SK-N-SH treated with all-trans-retinoic acid at 6 μM for 48 hours (cell line): ENCODE measurements around the gene CCR7.

ENCODE experiments used
- ARNTL ChIP-seq: fragments of 450-650 bp; formaldehyde crosslinking; IDR thresholded peaks from 2 replicates; pipeline ENCODE4 v1.5.0; 2020; ENCODE audit warnings: low read depth, mild to moderate bottlenecking, moderate library complexity, borderline replicate concordance
- BACH2 ChIP-seq: fragments of 250-450 bp; sonication (Bioruptor Pico); IDR thresholded peaks from 2 replicates; pipeline ENCODE4 v1.9.0; 2021; ENCODE audit warnings: mild to moderate bottlenecking, borderline replicate concordance
- ESRRG ChIP-seq: fragments of 250-450 bp; sonication (Bioruptor Pico); IDR thresholded peaks from 2 replicates; pipeline ENCODE4 v1.6.1; 2021; ENCODE audit warnings: mild to moderate bottlenecking
- TCF4 ChIP-seq: fragments of 250-450 bp; sonication (Bioruptor Pico); IDR thresholded peaks from 2 replicates; pipeline ENCODE4 v1.8.0; 2021; ENCODE audit warnings: mild to moderate bottlenecking, moderate library complexity, borderline replicate concordance
- ZFP3 ChIP-seq: fragments of 250-450 bp; sonication (Bioruptor Pico); IDR thresholded peaks from 2 replicates; pipeline ENCODE4 v1.5.0; 2020; ENCODE audit warnings: mild to moderate bottlenecking, moderate library complexity
- ZFP30 ChIP-seq: fragments of 450-650 bp; formaldehyde crosslinking; IDR thresholded peaks from 2 replicates; pipeline ENCODE4 v1.5.0; 2022; ENCODE audit warnings: mild to moderate bottlenecking, moderate library complexity
- ZNF565 ChIP-seq: fragments of 450-650 bp; formaldehyde crosslinking; conservative IDR thresholded peaks from 2 replicates; pipeline ENCODE4 v1.5.0; 2020; ENCODE audit warnings: low read depth, mild to moderate bottlenecking, moderate library complexity
- TF ChIP-seq, protein P1 (sequence below): fragments of 250-450 bp; sonication (Bioruptor Pico); IDR thresholded peaks from 2 replicates; pipeline ENCODE4 v1.8.0; 2020; ENCODE audit warnings: mild to moderate bottlenecking, moderate library complexity, borderline replicate concordance
- TF ChIP-seq, protein P2 (sequence below): fragments of 250-450 bp; sonication (Bioruptor Pico); IDR thresholded peaks from 2 replicates; pipeline ENCODE4 v1.5.1; 2020; ENCODE audit warnings: low read depth, mild to moderate bottlenecking, moderate library complexity

DNA sequence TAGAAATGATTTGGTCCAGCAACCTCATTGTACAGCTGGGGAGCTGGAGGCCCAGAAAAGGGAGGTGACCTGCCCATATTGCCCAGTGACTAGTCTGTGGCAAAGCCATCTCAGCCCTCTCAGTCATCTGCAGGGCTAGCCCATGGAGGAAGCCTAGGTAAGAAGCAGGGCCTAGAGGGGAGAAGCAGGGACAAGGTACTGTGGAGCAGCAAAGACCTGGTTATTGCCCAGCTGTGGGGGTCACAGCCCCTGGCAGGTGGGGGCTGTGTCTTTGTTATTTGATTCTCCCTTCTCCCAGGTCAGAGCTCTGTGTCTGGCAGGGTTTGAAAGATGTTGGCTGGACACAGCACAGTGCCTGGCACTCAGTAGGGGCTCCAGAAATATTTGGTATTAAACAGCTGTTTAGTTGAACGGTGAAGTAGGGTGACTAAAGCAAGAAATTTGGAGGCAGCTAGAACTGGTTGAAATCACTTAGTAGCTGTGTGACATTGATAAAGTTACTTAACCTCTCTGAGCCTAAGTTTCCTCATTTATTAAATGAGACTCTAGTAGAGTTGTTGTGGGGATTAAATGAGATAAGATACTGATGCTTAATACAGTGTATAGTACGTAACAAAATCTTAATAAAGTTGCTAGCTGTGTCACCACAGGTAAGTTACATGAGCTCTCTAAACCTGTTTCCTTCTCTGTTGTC, 17.3 kb downstream of the CCR7 start:
- TF ChIP-seq BACH2 (CRISPR knock-in tag), result no peak
- no peak for TF ChIP-seq ARNTL (CRISPR knock-in tag)
- TF ChIP-seq, protein P1, sequence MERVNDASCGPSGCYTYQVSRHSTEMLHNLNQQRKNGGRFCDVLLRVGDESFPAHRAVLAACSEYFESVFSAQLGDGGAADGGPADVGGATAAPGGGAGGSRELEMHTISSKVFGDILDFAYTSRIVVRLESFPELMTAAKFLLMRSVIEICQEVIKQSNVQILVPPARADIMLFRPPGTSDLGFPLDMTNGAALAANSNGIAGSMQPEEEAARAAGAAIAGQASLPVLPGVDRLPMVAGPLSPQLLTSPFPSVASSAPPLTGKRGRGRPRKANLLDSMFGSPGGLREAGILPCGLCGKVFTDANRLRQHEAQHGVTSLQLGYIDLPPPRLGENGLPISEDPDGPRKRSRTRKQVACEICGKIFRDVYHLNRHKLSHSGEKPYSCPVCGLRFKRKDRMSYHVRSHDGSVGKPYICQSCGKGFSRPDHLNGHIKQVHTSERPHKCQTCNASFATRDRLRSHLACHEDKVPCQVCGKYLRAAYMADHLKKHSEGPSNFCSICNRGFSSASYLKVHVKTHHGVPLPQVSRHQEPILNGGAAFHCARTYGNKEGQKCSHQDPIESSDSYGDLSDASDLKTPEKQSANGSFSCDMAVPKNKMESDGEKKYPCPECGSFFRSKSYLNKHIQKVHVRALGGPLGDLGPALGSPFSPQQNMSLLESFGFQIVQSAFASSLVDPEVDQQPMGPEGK, result no peak
- no peak for TF ChIP-seq ZFP30
- TF ChIP-seq TCF4 (CRISPR knock-in tag), result no peak
- no peak for TF ChIP-seq ZFP3 (CRISPR knock-in tag)
- no peak for TF ChIP-seq ZNF565 (CRISPR knock-in tag)
- TF ChIP-seq, protein P2, sequence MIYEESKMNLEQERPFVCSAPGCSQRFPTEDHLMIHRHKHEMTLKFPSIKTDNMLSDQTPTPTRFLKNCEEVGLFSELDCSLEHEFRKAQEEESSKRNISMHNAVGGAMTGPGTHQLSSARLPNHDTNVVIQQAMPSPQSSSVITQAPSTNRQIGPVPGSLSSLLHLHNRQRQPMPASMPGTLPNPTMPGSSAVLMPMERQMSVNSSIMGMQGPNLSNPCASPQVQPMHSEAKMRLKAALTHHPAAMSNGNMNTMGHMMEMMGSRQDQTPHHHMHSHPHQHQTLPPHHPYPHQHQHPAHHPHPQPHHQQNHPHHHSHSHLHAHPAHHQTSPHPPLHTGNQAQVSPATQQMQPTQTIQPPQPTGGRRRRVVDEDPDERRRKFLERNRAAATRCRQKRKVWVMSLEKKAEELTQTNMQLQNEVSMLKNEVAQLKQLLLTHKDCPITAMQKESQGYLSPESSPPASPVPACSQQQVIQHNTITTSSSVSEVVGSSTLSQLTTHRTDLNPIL (CRISPR knock-in tag), result no peak
- no peak for TF ChIP-seq ESRRG
